Measurements from ENCODE around the gene USP31.

DNA sequence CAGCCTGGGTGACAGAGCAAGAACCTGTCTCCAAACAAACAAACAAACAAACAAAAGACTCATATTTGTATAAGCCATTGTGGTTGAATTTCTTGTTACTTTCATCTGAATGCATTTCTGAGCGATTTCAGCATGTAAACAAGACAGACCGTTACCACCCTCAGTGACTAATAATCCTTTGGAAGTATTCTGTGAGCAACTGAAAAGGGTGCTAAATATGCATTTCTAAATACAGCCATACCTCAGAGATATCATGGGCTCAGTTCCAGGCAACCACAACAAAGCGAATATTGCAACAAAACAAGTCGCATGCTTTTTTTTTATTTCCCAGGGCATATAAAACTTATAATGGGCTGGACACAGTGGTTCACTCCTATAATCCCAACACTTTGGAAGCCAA lies 109.0 kb downstream of the USP31 start:
- TF ChIP-seq POLR2A (IDR thresholded peaks at IDR 0.05) = no peak
- TF ChIP-seq, protein P1, sequence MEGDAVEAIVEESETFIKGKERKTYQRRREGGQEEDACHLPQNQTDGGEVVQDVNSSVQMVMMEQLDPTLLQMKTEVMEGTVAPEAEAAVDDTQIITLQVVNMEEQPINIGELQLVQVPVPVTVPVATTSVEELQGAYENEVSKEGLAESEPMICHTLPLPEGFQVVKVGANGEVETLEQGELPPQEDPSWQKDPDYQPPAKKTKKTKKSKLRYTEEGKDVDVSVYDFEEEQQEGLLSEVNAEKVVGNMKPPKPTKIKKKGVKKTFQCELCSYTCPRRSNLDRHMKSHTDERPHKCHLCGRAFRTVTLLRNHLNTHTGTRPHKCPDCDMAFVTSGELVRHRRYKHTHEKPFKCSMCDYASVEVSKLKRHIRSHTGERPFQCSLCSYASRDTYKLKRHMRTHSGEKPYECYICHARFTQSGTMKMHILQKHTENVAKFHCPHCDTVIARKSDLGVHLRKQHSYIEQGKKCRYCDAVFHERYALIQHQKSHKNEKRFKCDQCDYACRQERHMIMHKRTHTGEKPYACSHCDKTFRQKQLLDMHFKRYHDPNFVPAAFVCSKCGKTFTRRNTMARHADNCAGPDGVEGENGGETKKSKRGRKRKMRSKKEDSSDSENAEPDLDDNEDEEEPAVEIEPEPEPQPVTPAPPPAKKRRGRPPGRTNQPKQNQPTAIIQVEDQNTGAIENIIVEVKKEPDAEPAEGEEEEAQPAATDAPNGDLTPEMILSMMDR (IDR thresholded peaks at IDR 0.05) = no peak

Data from right lobe of liver (tissue), 4 donors.